ENCODE data around the gene NHLRC4.

The NHLRC4 gene

GRCh38 chr16:565419-566330, 1.1 kb upstream of the NHLRC4 start:
- DNase-seq (ENCODE audit: low spot score), result no peak

- no peak for DNase-seq (ENCODE audit: low spot score)
These were observed 810 bp downstream of the NHLRC4 start for GRCh38 chr16:567373-568256.

GRCh38 chr16:568401-569258, 1.8 kb downstream of the NHLRC4 start:
- DNase-seq (ENCODE audit: low spot score), result no peak

GRCh38 chr16:569445-570254, 2.8 kb downstream of the NHLRC4 start, which contains the start of gene PIGQ:
Gene PIGQ (plus strand): TSS chr16:569968. CDS start chr16:574075, 4,107 bp downstream.
- no peak for DNase-seq (ENCODE audit: low spot score)

GRCh38 chr16:572865-573650, 6.3 kb downstream of the NHLRC4 start:
- DNase-seq (ENCODE audit: low spot score), result no peak

- DNase-seq (ENCODE audit: low spot score), result no peak
These were observed 7.4 kb downstream of the NHLRC4 start for GRCh38 chr16:574021-574760.

GRCh38 chr16:575354-576196, 8.8 kb downstream of the NHLRC4 start:
- DNase-seq (ENCODE audit: low spot score), result no peak

GRCh38 chr16:576197-576822, 9.5 kb downstream of the NHLRC4 start:
- no peak for DNase-seq (ENCODE audit: low spot score)

- DNase-seq (ENCODE audit: low spot score), result no peak
These were observed 10.0 kb downstream of the NHLRC4 start for GRCh38 chr16:576823-577201.

- no peak for DNase-seq (ENCODE audit: low spot score)
These were observed 11.0 kb downstream of the NHLRC4 start for GRCh38 chr16:577796-578195.

- no peak for DNase-seq (ENCODE audit: low spot score)
These were observed 11.5 kb downstream of the NHLRC4 start for GRCh38 chr16:578232-578869.

GRCh38 chr16:578870-579405, 12.1 kb downstream of the NHLRC4 start:
- peak; percentile 29 for DNase-seq (ENCODE audit: low spot score)

- DNase-seq (ENCODE audit: low spot score), result no peak
These were observed 13.5 kb downstream of the NHLRC4 start for GRCh38 chr16:580141-580945.

GRCh38 chr16:580946-581498, 14.2 kb downstream of the NHLRC4 start:
- DNase-seq (ENCODE audit: low spot score), result no peak

GRCh38 chr16:582218-582613, 15.4 kb downstream of the NHLRC4 start:
- DNase-seq (ENCODE audit: low spot score), result no peak
